ENCODE data around the gene GADL1. TPM values are rescaled to one million over a fixed set of nuclear protein-coding genes. Genes with fewer than 3 reads are reported as not detected.

GADL1 gene
- total RNA-seq, 1 experiment from 2014 or later: 0.02 TPM

- DNase-seq (ENCODE audit: low read depth): no peak
Measured at GRCh38 chr3:30696403-30696819, 198.1 kb downstream of the GADL1 start.

DNA sequence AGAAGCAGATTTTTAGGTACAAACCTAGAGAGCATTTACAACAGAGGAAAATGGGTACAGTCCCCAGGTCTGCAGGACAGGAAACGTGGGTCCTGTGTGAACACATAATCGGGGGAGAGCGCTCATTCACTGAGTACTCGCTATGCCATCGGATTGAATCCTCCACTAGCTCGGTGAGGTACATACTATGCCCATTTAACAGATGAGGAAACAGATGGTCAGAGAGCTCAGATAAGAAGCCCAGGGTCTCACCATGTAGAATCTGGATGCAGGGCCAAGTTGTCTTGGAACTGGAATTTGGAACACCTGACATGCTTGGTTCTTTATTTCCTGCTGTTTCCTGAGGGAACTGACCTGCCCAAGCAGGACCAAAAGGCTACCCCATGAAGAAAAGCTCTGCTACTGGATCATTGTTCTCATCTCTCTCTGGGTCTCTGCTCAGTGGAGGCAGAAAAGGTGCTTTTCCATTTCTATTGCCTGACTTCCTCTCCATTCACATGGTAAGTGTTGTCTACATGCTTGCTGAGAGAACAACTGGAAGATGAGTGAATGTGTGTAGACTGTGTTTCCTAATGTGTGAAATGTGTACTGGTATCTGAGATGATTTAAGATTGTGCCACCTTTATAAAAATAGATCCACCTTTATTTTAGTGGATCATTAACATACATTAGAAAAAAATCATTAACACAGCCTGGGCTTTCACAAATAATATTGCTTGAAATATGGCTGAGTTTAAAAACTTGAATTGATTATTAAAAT, 199.0 kb downstream of the GADL1 start:
- no peak for DNase-seq (ENCODE audit: low read depth)

- DNase-seq (ENCODE audit: low read depth): no peak
Measured at GRCh38 chr3:30694668-30695067, 199.8 kb downstream of the GADL1 start.

GRCh38 chr3:30694148-30694547, 200.3 kb downstream of the GADL1 start:
- DNase-seq (ENCODE audit: low read depth): no peak

DNA sequence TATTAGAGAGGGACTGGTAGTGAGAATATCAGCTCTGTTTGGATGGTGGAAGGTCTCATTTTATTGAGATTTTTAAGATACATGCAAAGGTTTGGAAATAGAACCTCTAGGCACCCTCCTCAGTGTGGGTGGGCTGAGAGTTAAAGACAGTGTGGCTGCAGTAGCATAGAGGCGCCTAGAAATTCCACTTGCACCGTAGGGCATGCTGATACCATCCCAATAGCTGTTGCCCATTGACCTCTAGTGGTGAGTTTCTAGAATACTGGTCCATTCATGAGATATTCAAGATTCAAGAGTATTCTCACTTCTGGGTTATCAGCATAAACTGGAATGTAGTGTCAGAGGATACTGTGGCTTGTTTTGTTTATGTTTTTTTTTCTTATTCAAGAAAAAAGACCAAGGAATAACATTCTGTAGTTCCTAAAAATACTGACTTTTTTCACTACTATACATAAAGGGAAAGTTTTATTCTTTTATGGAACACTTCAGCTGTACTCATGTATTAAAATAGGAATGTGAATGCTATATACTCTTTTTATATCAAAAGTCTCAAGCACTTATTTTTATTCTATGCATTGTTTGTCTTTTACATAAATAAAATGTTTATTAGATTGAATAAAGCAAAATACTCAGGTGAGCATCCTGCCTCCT, 200.9 kb downstream of the GADL1 start:
- peak; percentile 65 for DNase-seq (ENCODE audit: low read depth)

DNA sequence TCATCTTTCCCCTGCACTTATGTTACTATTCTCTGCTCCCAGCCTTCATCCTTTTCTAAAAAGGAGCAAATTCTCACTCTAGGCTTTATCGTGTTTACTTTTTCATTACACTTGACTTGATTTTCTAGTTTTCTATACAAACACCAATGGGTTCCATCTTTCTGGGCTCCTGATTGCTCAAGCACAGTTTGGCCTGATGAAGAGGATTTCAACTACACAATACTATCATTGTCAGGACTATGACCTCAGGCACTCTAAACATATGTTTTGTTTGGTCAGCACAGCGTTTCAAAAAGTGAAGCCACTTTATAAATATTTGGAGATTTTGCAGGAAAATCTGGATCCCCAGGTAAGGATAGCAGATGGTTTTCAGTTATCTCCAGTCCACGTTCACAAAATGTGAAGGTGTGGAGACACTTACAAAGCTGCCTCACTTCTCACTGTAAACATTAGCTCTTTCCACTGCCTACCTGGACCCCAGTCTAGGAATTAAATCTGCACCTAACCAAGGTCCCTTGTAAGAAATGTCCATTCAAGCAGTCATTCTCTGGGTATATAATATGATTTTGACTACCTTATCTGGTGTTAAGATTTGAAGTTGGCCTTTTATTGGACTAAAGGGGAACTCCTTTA, 201.8 kb downstream of the GADL1 start:
- DNase-seq (ENCODE audit: low read depth): no peak

- no peak for DNase-seq (ENCODE audit: low read depth)
Measured at GRCh38 chr3:30691944-30692343, 202.5 kb downstream of the GADL1 start.

- DNase-seq (ENCODE audit: low read depth): no peak
Measured at GRCh38 chr3:30691249-30691880, 203.1 kb downstream of the GADL1 start.

DNA sequence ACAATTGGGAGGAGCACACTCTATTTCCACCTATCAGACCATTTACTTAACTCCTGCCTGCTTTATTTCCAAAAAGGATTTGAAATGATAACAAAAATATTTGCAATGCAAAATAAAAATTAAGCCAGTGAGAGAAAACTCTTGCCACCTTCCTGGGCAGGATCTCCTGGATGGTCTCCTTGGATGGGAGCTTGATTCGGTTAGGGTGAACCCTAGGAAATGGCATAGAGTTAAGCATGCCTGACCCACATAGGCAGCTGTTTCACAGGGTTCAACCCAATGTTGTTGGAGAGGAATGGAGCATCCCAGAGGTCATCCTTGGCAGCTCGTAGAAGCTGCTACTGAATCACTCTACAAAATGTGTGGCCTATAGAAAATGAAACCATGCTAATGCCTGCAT, 204.3 kb downstream of the GADL1 start:
- DNase-seq (ENCODE audit: low read depth): no peak

- peak; percentile 84 for DNase-seq (ENCODE audit: low read depth)
Measured at GRCh38 chr3:30688776-30689641, 205.5 kb downstream of the GADL1 start.

GRCh38 chr3:30687930-30688570, 206.4 kb downstream of the GADL1 start:
- no peak for DNase-seq (ENCODE audit: low read depth)

- DNase-seq (ENCODE audit: low read depth): no peak
Measured at GRCh38 chr3:30686799-30687198, 207.7 kb downstream of the GADL1 start.

- DNase-seq (ENCODE audit: low read depth): no peak
Measured at GRCh38 chr3:30686176-30686575, 208.3 kb downstream of the GADL1 start.

- no peak for DNase-seq (ENCODE audit: low read depth)
Measured at GRCh38 chr3:30685267-30685667, 209.2 kb downstream of the GADL1 start.

- no peak for DNase-seq (ENCODE audit: low read depth)
Measured at GRCh38 chr3:30684356-30684755, 210.1 kb downstream of the GADL1 start.

- no peak for DNase-seq (ENCODE audit: low read depth)
Measured at GRCh38 chr3:30683769-30684168, 210.7 kb downstream of the GADL1 start.

GRCh38 chr3:30682434-30683155, 211.9 kb downstream of the GADL1 start:
- no peak for DNase-seq (ENCODE audit: low read depth)

- peak; percentile 98 for DNase-seq (ENCODE audit: low read depth)
Measured at GRCh38 chr3:30681649-30682211, 212.7 kb downstream of the GADL1 start.

All from HT1080 (cell line).